IgD-negative memory B cell (primary cell): ENCODE measurements around the gene IFNGR1. TPM values are rescaled to one million over a fixed set of nuclear protein-coding genes. Genes with fewer than 3 reads are reported as not detected.

Experiments used
- H3K27ac Mint-ChIP-seq, 3 donors: one replicate each; pipeline ENCODE4 v1.8.0; 2020 to 2022; ENCODE audit warnings: mild to moderate bottlenecking in 3 of 3, mixed read lengths in 3 of 3, moderate library complexity in 1 of 3
- H3K27me3 Mint-ChIP-seq: one replicate; pipeline ENCODE4 v1.8.0; 2021; ENCODE audit warnings: mixed read lengths
- H3K36me3 Mint-ChIP-seq: one replicate; pipeline ENCODE4 v1.8.0; 2020; ENCODE audit warnings: mild to moderate bottlenecking, mixed read lengths
- H3K4me1 Mint-ChIP-seq, 3 donors: one replicate each; pipeline ENCODE4 v1.8.0; 2020 to 2022; ENCODE audit warnings: mixed read lengths in 3 of 3, mild to moderate bottlenecking in 1 of 3
- H3K4me3 Mint-ChIP-seq, 4 donors: one replicate each; pipeline ENCODE4 v1.8.0; 2020 to 2022; ENCODE audit warnings: mild to moderate bottlenecking in 4 of 4, mixed read lengths in 4 of 4, moderate library complexity in 3 of 4
- H3K9me3 Mint-ChIP-seq, 3 donors: one replicate each; pipeline ENCODE4 v1.8.0; 2020 to 2021; ENCODE audit warnings: mixed read lengths in 3 of 3, mild to moderate bottlenecking in 1 of 3
- polyA plus RNA-seq: library from polyadenylated mRNA; unstranded; fragments of 300-500 nt; fragmentation: Illumina TruSeq; gene quantifications from one replicate; pipeline ENCODE4 v1.2.3, GENCODE V29; 2021

Gene IFNGR1
- polyA plus RNA-seq, 1 donor from 2014 or later, result 38.1 TPM

DNA sequence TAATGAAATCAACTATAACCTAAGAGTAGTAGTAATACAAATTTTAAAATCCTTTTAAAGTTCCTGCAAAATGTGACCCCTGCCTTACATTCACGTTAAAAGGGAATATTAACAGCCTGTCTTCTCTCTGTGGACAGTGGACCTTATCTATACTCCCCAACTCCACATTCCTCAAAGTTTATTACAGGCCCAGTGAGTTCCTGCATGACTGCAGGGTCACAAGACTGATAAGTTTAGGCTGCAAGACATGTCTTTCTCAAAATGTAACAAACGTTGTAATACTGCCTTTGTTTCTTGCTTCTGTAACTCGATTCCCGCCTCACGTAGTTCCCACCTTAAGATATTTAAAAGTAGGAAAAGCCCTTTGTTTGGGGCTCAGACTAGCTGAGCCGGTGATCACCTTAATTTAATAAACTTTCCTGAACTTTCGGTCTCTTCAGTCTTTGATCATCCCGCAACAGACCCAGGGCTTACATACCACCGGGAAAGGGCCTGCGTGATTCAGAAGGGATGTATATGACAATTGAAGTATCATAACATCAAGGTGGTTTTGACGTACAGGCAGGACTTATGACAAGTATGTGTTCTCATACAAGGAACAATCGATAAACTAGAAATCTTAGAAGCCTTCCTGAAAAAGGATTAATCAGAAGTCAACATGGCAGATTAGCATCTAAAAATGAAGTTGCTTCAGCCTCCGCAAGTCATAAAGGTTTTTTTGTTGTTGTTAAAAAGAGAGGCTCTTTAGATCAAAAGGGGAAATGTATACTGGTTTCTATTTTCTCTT lies 48.7 kb downstream of the IFNGR1 start:
- Mint-ChIP-seq H3K4me1 (peaks cover 33 to 53% (median 38%) of the 10 kb centered on the region in 3 donors), H3K27ac (no peak overlapping the region), H3K4me3 (peak overlapping the region in 2 of 4 donors; percentile 70 to 88), H3K27me3 (no peaks in the 10 kb centered on the region), H3K36me3 (peaks cover 1% of the 10 kb centered on the region), H3K9me3 (peaks cover 0 to 5% (median 0%) of the 10 kb centered on the region in 3 donors)

DNA sequence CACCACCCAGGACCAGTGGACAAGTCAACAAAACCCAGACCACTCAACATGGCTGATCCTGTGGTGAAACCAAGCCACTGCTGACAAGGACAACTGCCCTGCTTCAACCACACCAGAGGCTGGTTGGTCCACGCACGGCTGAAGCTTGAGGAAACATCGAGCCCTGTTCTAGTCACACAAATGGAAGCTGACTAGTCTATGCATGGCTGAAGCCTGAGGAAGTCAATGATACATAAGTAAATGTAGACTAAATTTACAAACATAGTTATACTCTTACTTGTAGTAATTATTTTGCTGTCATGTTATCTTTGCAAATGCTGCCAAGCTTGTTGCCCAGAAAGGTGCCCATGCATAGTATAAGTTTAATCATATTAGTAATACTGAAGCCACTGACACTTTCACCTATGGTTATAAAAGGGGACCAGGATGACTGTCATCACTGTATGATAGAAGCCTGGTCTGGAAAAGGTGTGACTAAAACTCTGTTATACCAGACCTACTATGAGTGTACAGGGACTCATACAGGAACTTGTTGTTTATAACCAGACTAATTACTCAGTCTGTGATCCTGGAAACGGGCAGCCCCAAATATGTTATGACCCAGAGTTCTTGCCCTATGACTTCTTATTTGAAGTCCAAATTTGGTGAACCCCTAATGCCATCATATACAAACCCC lies 51.3 kb downstream of the IFNGR1 start:
- peaks cover 0 to 10% (median 4%) of the 10 kb centered on the region in 3 donors for H3K9me3 Mint-ChIP-seq
- no peak overlapping the region for H3K27ac Mint-ChIP-seq
- peaks cover 2% of the 10 kb centered on the region for H3K27me3 Mint-ChIP-seq
- no peak overlapping the region for H3K4me3 Mint-ChIP-seq
- peaks cover 47 to 53% (median 47%) of the 10 kb centered on the region in 3 donors for H3K4me1 Mint-ChIP-seq
- H3K36me3 Mint-ChIP-seq, result peaks cover 1% of the 10 kb centered on the region

DNA sequence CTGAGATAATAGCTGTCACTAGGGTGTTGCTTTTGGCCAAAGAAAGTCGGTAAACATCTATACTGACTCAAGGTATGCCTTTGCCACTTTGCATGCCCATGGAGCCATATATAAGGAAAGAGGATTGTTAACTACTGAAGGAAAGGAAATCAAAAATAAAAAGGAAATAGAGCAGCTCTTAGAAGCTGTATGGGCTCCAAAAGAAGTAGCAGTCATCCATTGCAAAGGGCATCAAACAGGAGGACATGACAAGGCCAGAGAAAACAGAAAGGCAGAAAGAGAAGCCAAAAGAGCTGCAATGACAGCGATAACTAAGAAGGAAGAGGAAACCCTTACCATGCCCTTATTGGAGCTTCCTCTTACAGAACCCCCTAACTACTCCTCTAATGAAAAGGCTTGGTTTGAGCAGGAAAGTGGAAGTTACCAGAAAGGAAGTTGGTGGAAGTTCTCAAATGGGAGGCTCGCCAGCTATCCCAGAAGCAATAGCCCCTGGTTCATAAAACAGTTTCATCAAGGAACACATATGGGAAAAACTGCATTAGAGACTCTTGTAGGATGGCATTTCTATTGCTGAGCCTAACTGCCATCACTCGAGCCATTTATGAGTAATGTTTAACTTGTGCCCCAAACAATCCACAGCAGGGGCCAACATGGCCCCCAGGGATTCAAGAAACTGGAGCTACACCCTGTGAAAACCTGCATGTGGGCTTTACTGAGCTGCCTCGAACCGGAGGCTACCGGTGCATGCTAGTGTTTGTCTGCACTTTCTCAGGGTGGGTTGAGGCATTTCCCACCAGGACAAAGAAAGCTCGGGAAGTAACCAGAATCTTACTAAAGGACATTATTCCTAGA lies 52.7 kb downstream of the IFNGR1 start:
- Mint-ChIP-seq H3K4me3 (peak overlapping the region in 2 of 4 donors; percentile 14 to 67), H3K9me3 (peaks cover 0 to 10% (median 4%) of the 10 kb centered on the region in 3 donors), H3K27me3 (peaks cover 2% of the 10 kb centered on the region), H3K4me1 (peaks cover 34 to 40% (median 38%) of the 10 kb centered on the region in 3 donors), H3K27ac (peak overlapping the region in 2 of 3 donors; percentile 6 to 91), H3K36me3 (peaks cover 1% of the 10 kb centered on the region)

DNA sequence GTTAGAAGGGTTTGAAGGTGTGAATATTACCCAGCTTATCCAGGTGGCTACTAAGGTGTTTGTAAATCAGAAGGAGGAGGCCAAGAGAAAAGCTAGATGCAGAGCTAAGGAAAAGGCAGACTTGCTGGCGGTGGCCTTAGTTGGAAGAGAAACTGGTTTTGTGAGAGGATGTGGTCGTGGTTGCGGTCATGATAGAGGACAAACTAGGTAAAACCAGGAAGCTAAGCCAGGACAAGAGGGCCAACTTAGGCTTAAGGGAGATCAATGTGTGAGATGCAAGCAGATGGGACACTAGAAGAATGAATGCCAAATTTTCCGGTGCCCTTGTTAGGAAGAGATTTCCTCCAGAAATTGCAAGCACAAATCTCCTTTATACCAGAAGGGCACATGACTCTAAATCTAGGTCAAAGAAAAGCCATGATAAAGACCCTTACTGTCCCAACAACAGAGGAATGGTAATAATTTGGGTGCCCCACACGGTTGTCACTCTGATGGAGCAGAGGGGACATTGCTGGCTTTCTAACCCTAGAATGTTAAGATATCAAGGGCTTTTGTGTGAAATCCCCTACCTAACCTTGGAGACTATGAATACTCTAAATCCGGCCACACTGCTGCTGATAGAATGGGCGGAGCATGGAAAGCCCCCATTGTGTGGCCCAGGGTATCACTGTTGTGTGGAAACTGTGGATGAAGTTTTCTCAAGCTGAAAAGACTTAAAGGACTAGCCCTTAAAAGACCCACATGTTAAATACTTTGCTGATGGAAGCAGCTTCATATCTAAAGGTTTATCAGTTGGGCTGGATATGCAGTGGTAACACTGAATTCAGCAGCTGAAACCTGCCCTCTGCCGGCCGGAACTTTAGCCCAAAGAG lies 53.6 kb downstream of the IFNGR1 start:
- Mint-ChIP-seq H3K27ac (peak overlapping the region in 2 of 3 donors; percentile 3 to 6), H3K36me3 (peaks cover 1% of the 10 kb centered on the region), H3K4me3 (peak overlapping the region in 3 of 4 donors; percentile 23 to 80 (median 67)), H3K4me1 (peaks cover 27 to 35% (median 32%) of the 10 kb centered on the region in 3 donors), H3K27me3 (peaks cover 2% of the 10 kb centered on the region), H3K9me3 (peaks cover 0 to 10% (median 4%) of the 10 kb centered on the region in 3 donors)

DNA sequence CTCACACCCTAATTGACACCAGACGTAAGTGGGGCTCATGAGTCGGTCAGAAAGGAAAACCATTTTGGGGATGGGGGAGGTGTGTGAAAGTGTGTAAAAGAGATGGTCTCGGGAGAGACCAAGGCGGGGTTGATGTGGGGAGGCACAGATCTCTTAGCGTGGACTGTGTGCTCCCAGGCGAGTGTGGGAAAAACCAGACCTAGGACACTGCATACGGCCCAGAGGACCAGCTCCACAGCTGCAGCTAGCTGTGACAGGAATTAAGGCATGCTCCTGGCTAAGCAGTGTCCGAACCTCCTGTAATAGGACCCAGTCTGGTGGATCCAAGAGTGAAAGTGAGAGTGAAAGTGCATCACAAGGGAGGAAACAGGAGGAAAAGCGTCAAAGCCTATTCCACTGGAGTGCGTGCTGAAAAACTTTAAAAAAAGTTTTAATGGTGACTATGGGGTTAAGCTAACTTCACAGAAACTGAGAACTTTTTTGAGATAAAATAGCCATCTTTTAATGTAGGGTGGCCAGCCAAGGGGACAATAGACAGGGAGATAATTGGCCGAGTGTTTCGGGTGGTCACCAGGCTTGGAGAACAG lies 55.4 kb downstream of the IFNGR1 start:
- Mint-ChIP-seq H3K36me3 (no peaks in the 10 kb centered on the region), H3K27ac (no peak overlapping the region), H3K4me3 (no peak overlapping the region), H3K27me3 (peaks cover 2% of the 10 kb centered on the region), H3K4me1 (peaks cover 22 to 33% (median 23%) of the 10 kb centered on the region in 3 donors), H3K9me3 (peaks cover 0 to 5% (median 4%) of the 10 kb centered on the region in 3 donors)

DNA sequence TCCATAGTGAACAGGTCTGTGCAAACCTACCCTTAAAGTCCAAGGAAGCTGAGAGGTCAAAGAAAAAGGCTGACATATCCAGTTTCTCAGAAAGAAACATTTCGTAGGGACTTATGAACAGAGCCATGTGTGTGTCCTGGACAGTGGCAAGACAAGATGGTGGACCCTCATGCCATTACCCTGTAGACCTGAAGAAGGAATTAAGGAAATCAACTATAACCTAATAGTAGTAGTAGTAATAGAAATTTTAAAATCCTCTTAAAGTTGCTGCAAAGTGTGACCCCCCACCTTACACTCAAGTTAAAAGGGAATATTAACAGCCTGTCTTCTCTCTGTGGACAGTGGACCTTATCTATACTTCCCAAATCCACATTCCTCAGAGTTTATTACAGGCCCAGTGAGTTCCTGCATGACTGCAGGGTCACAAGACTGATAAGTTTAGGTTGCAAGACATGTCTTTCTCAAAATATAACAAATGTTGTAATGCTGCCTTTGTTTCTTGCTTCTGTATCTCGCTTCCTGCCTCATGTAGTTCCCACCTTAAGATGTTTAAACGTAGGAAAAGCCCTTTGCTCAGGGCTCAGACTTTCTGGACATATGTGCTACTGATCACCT lies 56.4 kb downstream of the IFNGR1 start:
- peaks cover 22 to 33% (median 23%) of the 10 kb centered on the region in 3 donors for H3K4me1 Mint-ChIP-seq
- no peak overlapping the region for H3K27ac Mint-ChIP-seq

DNA sequence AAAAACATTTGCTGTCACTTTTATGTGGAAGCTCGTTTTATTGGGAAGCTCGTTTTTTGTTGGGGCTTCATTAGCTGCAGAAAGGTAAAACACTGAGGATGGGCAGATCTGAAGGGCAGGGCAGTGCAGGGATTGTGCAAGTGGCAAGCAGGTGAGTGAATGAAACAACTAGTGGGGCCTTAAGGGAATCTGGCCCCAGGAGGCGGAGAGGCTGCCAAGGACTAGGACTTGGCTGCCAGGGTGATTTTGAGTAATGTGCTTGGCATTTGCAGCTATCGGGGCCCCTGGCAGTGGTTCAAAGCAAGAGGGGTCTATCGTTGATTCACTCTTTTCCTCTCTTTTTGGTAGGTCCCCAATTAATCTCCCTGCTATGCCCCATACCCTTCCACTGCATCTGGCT lies 57.2 kb downstream of the IFNGR1 start:
- peaks cover 2% of the 10 kb centered on the region for H3K27me3 Mint-ChIP-seq
- H3K27ac Mint-ChIP-seq, result no peak overlapping the region
- no peak overlapping the region for H3K4me3 Mint-ChIP-seq
- peaks cover 0 to 5% (median 4%) of the 10 kb centered on the region in 3 donors for H3K9me3 Mint-ChIP-seq
- H3K4me1 Mint-ChIP-seq, result peaks cover 19 to 28% (median 23%) of the 10 kb centered on the region in 3 donors
- no peaks in the 10 kb centered on the region for H3K36me3 Mint-ChIP-seq

More for the DNA sequence above, 56.4 kb downstream of the IFNGR1 start:
- Mint-ChIP-seq H3K9me3 (peaks cover 0 to 5% (median 4%) of the 10 kb centered on the region in 3 donors), H3K36me3 (no peaks in the 10 kb centered on the region), H3K4me3 (no peak overlapping the region), H3K27me3 (peaks cover 2% of the 10 kb centered on the region)

DNA sequence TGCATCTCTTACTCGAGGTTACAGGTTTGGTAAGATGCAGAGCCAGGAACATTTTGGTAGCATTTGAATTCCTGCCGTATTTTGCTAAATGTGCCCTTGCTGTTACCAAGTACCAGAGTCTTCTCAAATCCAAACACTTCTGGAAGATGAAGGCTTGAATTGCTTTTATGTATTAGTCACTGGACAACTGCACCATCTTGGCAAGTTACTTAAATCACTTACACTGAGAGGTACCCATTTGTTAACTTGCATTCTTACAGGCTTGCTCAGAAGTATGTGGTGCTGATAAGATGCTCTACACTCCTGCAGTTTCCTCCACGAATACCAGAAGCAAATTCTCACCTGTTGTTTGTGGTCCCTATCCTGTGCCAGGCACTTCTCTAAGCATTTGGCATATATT lies 58.4 kb downstream of the IFNGR1 start:
- Mint-ChIP-seq H3K9me3 (peaks cover 0 to 5% (median 4%) of the 10 kb centered on the region in 3 donors), H3K4me3 (no peak overlapping the region), H3K27me3 (peaks cover 2% of the 10 kb centered on the region), H3K36me3 (no peaks in the 10 kb centered on the region), H3K4me1 (peaks cover 20 to 26% (median 20%) of the 10 kb centered on the region in 3 donors), H3K27ac (no peak overlapping the region)

DNA sequence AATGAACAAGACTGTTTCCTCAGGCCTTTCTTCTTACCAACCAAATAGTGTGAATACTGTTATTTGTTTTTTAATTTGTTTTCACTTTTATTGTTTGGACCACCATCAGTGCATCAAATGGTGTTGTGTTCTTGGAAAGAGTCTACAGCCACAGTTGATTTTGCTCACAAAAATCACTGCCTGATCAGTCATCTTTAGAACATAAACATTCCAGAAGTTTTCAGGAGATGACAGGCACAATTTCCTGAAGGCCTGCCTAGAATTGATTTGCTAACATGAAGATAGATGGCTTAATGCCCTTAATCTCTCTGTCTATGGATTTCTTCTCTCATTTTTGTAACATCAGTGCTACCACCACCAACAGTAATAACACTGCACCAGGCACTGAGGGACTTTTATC lies 59.3 kb downstream of the IFNGR1 start:
- Mint-ChIP-seq H3K36me3 (no peaks in the 10 kb centered on the region), H3K4me1 (peaks cover 15 to 22% (median 16%) of the 10 kb centered on the region in 3 donors), H3K27ac (no peak overlapping the region), H3K4me3 (no peak overlapping the region), H3K27me3 (no peaks in the 10 kb centered on the region), H3K9me3 (peaks cover 0 to 5% (median 4%) of the 10 kb centered on the region in 3 donors)

DNA sequence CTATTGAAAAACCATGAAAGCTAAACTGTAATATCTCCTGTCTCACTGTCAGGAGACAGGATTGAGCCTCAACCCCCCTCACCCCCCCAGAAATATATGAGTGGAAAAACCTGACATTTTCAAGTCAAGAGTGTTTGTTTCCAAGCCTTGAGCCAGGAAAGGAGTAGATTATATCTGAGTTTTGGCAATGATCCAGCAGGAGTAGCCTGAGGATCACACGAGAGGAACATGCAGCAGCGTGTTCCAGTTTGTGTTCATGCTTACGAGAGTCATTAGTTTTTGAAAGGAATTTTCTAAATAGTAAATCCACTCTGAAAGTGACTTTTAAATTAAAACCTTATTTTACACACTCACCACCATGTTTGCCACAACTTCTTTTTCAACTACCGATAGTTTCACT lies 61.6 kb downstream of the IFNGR1 start:
- peaks cover 7 to 16% (median 14%) of the 10 kb centered on the region in 3 donors for H3K4me1 Mint-ChIP-seq
- no peak overlapping the region for H3K4me3 Mint-ChIP-seq
- no peaks in the 10 kb centered on the region for H3K27me3 Mint-ChIP-seq
- H3K9me3 Mint-ChIP-seq, result peaks cover 0 to under 1% (median 0%) of the 10 kb centered on the region in 3 donors
- H3K27ac Mint-ChIP-seq, result no peak overlapping the region
- H3K36me3 Mint-ChIP-seq, result no peaks in the 10 kb centered on the region

DNA sequence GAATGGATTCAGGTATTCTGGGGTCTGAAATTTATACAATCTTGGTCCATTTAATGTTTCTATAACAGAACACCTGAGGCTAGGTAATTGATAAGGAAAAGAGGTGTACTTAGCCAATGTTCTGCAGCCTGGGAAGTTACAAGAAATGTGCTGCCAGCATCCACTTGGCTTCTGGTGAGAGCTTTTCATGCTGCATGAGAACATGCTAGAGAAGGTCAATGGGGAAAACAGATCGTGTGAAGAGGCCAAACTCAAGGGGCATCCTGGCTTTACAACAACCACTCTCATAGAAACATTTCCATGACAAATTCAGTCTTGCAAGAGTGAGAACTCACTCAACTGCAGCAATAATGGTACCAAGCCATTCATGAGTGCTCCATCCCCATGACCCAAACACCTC lies 62.5 kb downstream of the IFNGR1 start:
- H3K36me3 Mint-ChIP-seq, result no peaks in the 10 kb centered on the region

DNA sequence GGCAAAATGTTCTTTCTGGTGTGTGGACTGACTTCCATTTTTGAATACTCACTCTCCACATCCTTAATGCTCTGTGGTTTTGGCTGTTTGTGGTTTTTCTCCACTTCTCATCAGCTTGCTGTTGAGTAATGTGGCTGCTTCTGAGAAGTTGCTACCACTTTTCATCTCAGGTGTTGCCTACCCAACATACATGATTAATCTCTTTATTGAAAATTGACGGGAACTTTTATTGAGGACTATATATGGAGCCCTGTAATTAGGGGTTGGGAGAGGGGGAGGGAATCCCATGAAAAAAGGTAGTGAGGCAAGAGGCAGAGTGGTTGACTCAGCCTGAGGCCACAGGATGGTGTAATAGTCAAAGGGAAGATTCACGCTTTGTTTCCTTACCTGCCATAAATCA lies 63.4 kb downstream of the IFNGR1 start:
- peaks cover 7 to 14% (median 12%) of the 10 kb centered on the region in 3 donors for H3K4me1 Mint-ChIP-seq
- H3K36me3 Mint-ChIP-seq, result no peaks in the 10 kb centered on the region
- peaks cover 0 to 8% (median 2%) of the 10 kb centered on the region in 3 donors for H3K9me3 Mint-ChIP-seq
- H3K4me3 Mint-ChIP-seq, result peak overlapping the region in 2 of 4 donors; percentile 4 to 32
- H3K27me3 Mint-ChIP-seq, result no peaks in the 10 kb centered on the region
- H3K27ac Mint-ChIP-seq, result no peak overlapping the region

More for the DNA sequence above, 62.5 kb downstream of the IFNGR1 start:
- Mint-ChIP-seq H3K27ac (no peak overlapping the region), H3K4me3 (peak overlapping the region in 1 of 4 donors; percentile 10), H3K4me1 (peaks cover 7 to 16% (median 14%) of the 10 kb centered on the region in 3 donors), H3K27me3 (no peaks in the 10 kb centered on the region), H3K9me3 (peaks cover 0 to 8% (median 2%) of the 10 kb centered on the region in 3 donors)

DNA sequence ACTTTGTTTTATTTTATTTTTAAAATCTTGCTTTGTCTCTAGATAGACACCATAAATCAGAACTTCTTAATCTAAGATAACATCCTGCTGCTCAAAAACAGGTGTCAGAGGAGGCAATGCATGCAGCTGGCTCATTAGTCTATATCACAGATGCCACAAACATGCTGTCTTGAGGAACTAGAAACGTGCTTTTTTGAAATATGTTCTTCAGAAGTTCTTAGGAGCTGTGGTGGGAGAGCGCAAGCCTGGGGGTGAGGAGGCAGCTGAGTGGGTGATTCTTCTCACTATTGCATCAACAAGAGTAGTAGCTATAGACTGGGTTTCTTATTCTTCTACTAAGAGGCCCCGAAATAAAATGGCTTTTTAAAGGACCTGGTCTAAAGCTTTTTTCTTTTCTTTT lies 69.1 kb downstream of the IFNGR1 start:
- Mint-ChIP-seq H3K4me1 (peaks cover 1 to 9% (median 2%) of the 10 kb centered on the region in 3 donors), H3K4me3 (no peak overlapping the region), H3K9me3 (peaks cover 0 to 8% (median 2%) of the 10 kb centered on the region in 3 donors), H3K27ac (no peak overlapping the region), H3K27me3 (no peaks in the 10 kb centered on the region), H3K36me3 (no peaks in the 10 kb centered on the region)
